Tibial artery (tissue), 4 donors: ENCODE results near the gene TMEM30A.

ENCODE experiments used
- DNase-seq, 2 donors: peaks; one replicate each; pipeline ENCODE4 v3.0.0-alpha.2; 2019
- H3K27ac ChIP-seq, 2 donors: fragments of 200-600 bp; sonication (generic) in 1 of 2; 1 replicate in 1 of 2; 2 replicates in 1 of 2; pipeline ENCODE4 v1.5.1; 2018 to 2019; ENCODE audit warnings: mild to moderate bottlenecking in 1 of 2
- H3K27me3 ChIP-seq, 2 donors: fragments of 200-600 bp; sonication (generic) in 1 of 2; one replicate each; pipeline versions ENCODE4 v1.5.1 to v1.6.0; 2016 to 2019
- H3K36me3 ChIP-seq, 3 donors: fragments of 200-600 bp; sonication (generic) in 2 of 3; one replicate each; pipeline ENCODE4 v1.5.1; 2016 to 2019; ENCODE audit warnings: mild to moderate bottlenecking in 2 of 3
- H3K4me1 ChIP-seq, 4 donors: fragments of 200-600 bp; sonication (generic) in 2 of 4; 1 replicate in 3 of 4; 2 replicates in 1 of 4; pipeline ENCODE4 v1.5.1; 2016 to 2019
- H3K4me3 ChIP-seq, 2 donors: fragments of 200-600 bp; sonication (generic) in 1 of 2; 1 replicate in 1 of 2; 2 replicates in 1 of 2; pipeline ENCODE4 v1.5.1; 2018 to 2019; ENCODE audit warnings: mild to moderate bottlenecking in 2 of 2
- H3K9me3 ChIP-seq, 3 donors: fragments of 200-600 bp; sonication (generic) in 1 of 3; one replicate each; pipeline ENCODE4 v1.5.1; 2016 to 2019
- intact Hi-C: fragments of 100-400 bp; cut with DNase I; formaldehyde crosslinking; loops from one replicate; pipeline ENCODE4 v1.15.0; 2023; ENCODE audit warnings: low total_unique reads
- TF ChIP-seq, protein P1 (sequence below), 2 experiments: fragments of 200-600 bp in 1 of 2; fragments of 450-650 bp in 1 of 2; IDR thresholded peaks; one replicate each; pipeline ENCODE4 v1.5.1; 2017 to 2019; ENCODE audit warnings: antibody characterized with exemption in 2 of 2, mild to moderate bottlenecking in 1 of 2, moderate library complexity in 1 of 2

TMEM30A gene

DNA sequence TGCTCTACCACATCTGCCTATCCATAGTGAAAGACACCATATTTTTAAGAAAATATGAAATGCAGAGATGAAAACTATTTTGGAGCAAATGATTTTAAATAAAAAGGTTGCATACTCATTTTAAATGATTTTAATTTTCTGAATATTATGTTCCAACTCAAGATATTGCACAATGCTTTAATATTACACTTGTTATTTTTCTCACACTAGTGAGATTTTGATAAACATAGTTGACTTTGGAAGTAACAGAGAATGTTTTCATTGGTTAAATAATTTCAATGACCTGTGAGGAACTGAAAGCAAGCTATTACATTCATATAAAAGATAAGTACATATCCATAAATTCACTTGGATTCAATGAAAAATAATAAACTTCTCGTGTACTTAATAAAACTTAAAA, 7.2 kb upstream of the TMEM30A start:
- Histone ChIP-seq H3K27ac (peak overlapping the region; percentile 58 to 65), H3K9me3 (no peaks in the 10 kb centered on the region), H3K4me3 (no peak overlapping the region), H3K4me1 (peaks cover 0 to 42% (median 8%) of the 10 kb centered on the region in 4 donors), H3K36me3 (no peaks in the 10 kb centered on the region), H3K27me3 (no peaks in the 10 kb centered on the region)
- TF ChIP-seq, protein P1, sequence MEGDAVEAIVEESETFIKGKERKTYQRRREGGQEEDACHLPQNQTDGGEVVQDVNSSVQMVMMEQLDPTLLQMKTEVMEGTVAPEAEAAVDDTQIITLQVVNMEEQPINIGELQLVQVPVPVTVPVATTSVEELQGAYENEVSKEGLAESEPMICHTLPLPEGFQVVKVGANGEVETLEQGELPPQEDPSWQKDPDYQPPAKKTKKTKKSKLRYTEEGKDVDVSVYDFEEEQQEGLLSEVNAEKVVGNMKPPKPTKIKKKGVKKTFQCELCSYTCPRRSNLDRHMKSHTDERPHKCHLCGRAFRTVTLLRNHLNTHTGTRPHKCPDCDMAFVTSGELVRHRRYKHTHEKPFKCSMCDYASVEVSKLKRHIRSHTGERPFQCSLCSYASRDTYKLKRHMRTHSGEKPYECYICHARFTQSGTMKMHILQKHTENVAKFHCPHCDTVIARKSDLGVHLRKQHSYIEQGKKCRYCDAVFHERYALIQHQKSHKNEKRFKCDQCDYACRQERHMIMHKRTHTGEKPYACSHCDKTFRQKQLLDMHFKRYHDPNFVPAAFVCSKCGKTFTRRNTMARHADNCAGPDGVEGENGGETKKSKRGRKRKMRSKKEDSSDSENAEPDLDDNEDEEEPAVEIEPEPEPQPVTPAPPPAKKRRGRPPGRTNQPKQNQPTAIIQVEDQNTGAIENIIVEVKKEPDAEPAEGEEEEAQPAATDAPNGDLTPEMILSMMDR (IDR thresholded peaks at IDR 0.05): no peak
- intact Hi-C loops: loop anchor here (5.0 kb wide), 1 partner anchor 236 kb away; no protein-coding TSS in a partner anchor
- DNase-seq: no peak

DNA sequence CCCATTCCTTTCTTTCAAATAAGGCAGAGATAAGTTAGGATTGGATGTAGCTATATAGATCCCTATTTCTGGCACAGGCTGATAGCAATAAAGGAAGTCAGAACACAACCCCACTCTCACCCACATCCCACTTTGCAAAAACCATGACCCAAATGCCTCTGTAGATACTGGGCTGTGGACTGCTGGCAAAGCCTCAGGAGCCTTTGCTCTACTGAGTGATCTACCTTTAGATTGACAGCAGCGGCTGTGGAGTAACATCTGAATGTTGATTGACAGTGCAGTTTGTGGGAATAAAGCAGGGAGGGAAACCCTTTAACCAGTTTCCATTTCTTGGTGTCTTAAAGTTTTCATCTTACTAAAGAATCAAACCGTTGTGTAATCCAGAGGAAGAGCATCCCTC, 6.7 kb upstream of the TMEM30A start:
- DNase-seq: no peak
- no peak overlapping the region for H3K4me3 ChIP-seq
- H3K27me3 ChIP-seq: no peaks in the 10 kb centered on the region
- peaks cover 0 to 45% (median 10%) of the 10 kb centered on the region in 4 donors for H3K4me1 ChIP-seq
- intact Hi-C loops: loop anchor here (5.0 kb wide), 1 partner anchor 236 kb away; no protein-coding TSS in a partner anchor
- TF ChIP-seq, protein P1 (IDR thresholded peaks at IDR 0.05): no peak
- peak overlapping the region; percentile 58 to 65 for H3K27ac ChIP-seq
- H3K9me3 ChIP-seq: no peaks in the 10 kb centered on the region
- no peaks in the 10 kb centered on the region for H3K36me3 ChIP-seq

DNA sequence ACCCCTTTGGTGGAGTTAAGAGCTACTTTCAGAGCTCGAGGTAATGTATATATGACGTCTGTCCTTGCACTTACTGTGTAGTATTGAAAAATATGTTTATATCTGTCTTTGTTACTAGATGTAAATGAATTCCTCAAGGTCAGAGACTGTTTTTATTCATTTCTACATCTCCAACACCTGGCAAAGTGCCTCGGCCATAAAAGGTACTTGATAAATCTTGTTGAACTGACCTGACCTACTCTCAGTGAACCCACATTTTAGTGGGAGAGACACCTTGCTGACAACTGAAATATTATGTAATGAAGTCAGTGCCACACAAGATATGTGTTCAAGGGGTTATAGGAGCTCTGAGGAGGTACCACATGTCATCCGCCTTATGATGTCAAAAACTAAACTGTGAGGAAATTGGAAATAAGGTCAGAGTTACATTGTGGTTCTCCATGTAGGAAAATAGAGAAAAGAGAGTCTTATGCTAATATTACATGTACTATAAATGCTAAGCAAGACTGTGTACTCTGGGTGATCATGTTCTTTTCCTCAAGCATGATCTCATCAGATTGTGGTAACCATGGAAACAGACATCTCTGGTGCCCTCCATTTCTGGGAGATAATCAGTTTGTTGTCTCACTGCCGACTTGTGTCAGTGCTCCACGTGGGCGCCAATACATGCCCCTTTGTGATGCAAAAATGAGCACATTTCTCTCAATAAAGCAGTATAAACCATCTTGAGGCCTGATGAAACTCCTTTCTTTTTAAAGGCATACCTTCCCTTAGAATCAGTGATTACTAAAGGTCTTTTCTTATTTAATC, 5.7 kb upstream of the TMEM30A start:
- H3K27me3 ChIP-seq: no peaks in the 10 kb centered on the region

DNA sequence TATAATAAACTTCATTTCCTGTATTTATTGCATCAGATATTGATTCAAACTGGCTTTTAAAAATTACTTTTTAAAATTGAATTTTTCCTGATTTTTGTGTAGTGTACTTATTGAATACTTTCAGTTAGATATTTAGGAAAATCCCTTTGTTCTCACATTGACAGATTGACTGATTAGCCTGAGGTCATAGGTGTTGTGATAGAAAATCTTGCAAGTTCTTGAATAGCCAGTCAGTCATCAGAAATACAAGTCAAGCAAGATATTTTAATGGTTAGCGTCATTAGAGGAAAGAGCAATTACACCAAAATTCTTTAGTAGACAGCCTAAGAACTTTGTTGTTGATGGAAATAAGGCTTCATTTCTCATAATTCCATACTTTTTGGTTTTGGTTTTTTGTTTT, 3.4 kb upstream of the TMEM30A start:
- intact Hi-C loops: no loop called here
- Histone ChIP-seq H3K4me3 (no peak overlapping the region), H3K36me3 (no peaks in the 10 kb centered on the region), H3K4me1 (peaks cover 0 to 57% (median 18%) of the 10 kb centered on the region in 4 donors), H3K27ac (no peak overlapping the region), H3K27me3 (no peaks in the 10 kb centered on the region), H3K9me3 (no peaks in the 10 kb centered on the region)
- no peak for DNase-seq
- TF ChIP-seq, protein P1 (IDR thresholded peaks at IDR 0.05): no peak

More for the DNA sequence above, 5.7 kb upstream of the TMEM30A start:
- no peak overlapping the region for H3K4me3 ChIP-seq
- TF ChIP-seq, protein P1 (IDR thresholded peaks at IDR 0.05): no peak
- peaks cover 0 to 55% (median 18%) of the 10 kb centered on the region in 4 donors for H3K4me1 ChIP-seq
- DNase-seq: no peak
- intact Hi-C loops: loop anchor here (5.0 kb wide), 1 partner anchor 237 kb away; no protein-coding TSS in a partner anchor
- H3K9me3 ChIP-seq: no peaks in the 10 kb centered on the region
- no peaks in the 10 kb centered on the region for H3K36me3 ChIP-seq
- H3K27ac ChIP-seq: peak overlapping the region; percentile 58 to 65

DNA sequence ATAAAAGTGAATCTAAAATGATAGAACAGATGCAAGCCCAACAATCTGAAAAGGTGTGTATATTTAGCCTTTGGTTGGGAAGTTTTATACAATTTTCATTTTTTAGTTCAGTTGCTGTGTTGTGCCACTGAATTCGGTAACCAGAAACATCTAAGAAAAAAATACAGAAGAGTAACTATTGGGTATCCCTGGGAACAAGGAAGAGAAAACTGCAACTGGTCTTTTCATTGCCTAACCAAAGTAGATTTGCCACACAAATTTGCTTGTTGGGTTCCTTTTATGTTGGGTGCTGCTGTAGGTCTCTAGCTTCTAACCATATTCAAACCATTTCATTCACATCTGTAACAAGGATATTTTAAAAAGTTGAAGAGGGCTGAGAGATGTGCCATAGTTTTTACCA, 2.8 kb upstream of the TMEM30A start:
- no peak for DNase-seq
- TF ChIP-seq, protein P1 (IDR thresholded peaks at IDR 0.05): no peak
- Histone ChIP-seq H3K9me3 (no peaks in the 10 kb centered on the region), H3K27me3 (no peaks in the 10 kb centered on the region), H3K27ac (no peak overlapping the region), H3K36me3 (no peaks in the 10 kb centered on the region), H3K4me3 (no peak overlapping the region), H3K4me1 (peaks cover 0 to 57% (median 20%) of the 10 kb centered on the region in 4 donors)
- intact Hi-C loops: no loop called here
